Measurements from ENCODE around the gene PODXL2. TPM values are rescaled to one million over a fixed set of nuclear protein-coding genes. Genes with fewer than 3 reads are reported as not detected.

Gene PODXL2
- total and polyA plus RNA-seq, 8 donors: 2.9 to 18.0 (median 14.5) TPM

DNA sequence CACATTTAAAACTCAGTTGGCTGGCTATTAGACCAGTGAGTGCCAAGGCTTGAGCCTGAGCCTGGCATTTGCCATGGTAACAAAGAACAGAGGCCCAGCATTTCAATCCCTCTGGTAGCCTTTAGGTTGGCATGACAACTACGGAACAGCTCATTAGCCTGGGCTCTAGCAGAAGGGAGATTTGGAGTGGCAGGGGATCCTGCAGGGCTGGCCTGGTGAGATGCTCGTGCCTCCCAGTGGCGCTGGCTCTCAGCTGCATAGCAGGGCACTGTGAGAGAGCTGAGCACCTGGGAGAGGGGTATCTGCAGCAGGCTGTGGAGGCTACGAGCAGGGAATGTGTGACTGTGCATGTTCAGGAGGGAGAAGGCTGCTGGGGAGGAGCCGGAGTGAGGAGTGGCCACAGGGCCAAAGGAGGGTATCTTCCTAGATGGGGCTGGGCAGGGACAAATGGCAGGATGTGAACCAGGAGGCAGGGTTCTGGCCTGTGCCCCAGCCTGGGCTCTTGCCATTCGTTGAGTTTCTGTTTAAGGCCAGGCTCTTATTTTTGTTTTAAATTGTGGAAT is 38.2 kb downstream of the PODXL2 start:
- no peaks in the 10 kb centered on the region for H3K27me3 ChIP-seq
- intact Hi-C loops (cut with DNase I): no loop called here
- no peaks in the 10 kb centered on the region for H3K36me3 ChIP-seq
- H3K27ac ChIP-seq: no peak overlapping the region
- no peak for DNase-seq
- no peak overlapping the region for H3K4me3 ChIP-seq
- no peaks in the 10 kb centered on the region for H3K9me3 ChIP-seq
- ATAC-seq: no peak
- peaks cover 0 to 10% of the 10 kb centered on the region in 2 donors for H3K4me1 ChIP-seq
- TF ChIP-seq, protein P1, sequence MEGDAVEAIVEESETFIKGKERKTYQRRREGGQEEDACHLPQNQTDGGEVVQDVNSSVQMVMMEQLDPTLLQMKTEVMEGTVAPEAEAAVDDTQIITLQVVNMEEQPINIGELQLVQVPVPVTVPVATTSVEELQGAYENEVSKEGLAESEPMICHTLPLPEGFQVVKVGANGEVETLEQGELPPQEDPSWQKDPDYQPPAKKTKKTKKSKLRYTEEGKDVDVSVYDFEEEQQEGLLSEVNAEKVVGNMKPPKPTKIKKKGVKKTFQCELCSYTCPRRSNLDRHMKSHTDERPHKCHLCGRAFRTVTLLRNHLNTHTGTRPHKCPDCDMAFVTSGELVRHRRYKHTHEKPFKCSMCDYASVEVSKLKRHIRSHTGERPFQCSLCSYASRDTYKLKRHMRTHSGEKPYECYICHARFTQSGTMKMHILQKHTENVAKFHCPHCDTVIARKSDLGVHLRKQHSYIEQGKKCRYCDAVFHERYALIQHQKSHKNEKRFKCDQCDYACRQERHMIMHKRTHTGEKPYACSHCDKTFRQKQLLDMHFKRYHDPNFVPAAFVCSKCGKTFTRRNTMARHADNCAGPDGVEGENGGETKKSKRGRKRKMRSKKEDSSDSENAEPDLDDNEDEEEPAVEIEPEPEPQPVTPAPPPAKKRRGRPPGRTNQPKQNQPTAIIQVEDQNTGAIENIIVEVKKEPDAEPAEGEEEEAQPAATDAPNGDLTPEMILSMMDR (IDR thresholded peaks at IDR 0.05): no peak

DNA sequence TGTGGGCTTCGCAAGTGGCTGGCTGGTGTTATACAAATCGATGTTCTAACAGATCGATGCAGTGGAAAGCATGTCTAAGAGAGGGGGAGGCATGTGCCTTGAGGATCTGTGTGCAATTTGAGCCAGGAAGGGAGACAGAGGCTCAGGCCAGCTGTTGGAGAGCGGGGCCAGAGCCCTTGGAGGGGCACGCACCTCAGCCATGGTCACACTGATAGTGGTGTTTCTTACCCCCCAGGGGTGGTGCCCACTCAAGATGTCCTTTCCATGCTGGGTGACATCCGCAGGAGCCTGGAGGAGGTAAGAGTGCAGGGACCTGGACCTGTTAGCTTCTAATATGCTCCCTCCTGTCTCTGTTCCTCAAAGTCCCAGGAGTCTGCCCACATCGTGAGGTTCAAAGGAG is 39.9 kb downstream of the PODXL2 start:
- DNase-seq (no peak), ATAC-seq (no peak)
- Histone ChIP-seq H3K9me3 (no peaks in the 10 kb centered on the region), H3K4me3 (no peak overlapping the region), H3K36me3 (no peaks in the 10 kb centered on the region), H3K27me3 (no peaks in the 10 kb centered on the region), H3K27ac (no peak overlapping the region), H3K4me1 (peaks cover 0 to 17% of the 10 kb centered on the region in 2 donors)
- TF ChIP-seq, protein P1 (IDR thresholded peaks at IDR 0.05): no peak
- intact Hi-C loops (cut with DNase I): no loop called here

DNA sequence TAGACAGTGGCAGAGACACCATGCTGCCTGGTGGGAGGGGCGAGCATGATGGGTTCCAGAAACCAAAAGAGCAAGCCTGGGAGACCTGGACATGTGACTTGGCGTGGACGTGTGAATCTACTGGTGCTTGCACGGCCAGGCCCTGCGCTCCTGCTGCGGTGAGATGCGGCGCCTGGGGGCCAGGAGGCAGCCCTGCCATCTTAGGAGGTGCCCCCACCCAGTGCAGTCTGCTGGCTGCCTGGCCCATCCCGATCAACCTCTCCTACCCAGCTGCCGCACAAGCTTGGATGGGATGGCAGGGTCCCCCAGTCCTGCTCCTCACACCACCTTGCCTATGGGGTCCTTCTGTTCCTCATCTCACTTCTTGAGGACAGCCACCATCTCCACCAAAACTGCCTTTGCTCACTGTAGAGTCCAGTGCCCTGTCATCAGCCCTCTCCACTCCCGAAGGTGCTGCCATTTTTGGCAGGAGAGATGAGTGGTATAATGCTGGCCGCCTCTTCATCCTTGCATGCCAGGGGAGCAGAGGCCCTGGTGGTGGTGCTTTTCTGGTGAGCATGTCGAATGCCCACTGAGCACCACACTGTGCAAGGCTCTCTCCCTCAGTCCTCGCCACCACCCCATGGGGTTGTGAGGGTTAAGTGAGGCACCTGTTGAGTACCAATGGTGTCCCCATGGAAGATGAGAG is 40.7 kb downstream of the PODXL2 start:
- H3K36me3 ChIP-seq: no peaks in the 10 kb centered on the region
- ATAC-seq (no peak), DNase-seq (peak in 2 of 4 donors; percentile 23 to 64)
- H3K27ac ChIP-seq: no peak overlapping the region
- no peak overlapping the region for H3K4me3 ChIP-seq
- H3K4me1 ChIP-seq: peaks cover 0 to 25% of the 10 kb centered on the region in 2 donors
- TF ChIP-seq, protein P1 (IDR thresholded peaks at IDR 0.05): no peak
- no peaks in the 10 kb centered on the region for H3K27me3 ChIP-seq
- no peaks in the 10 kb centered on the region for H3K9me3 ChIP-seq
- intact Hi-C loops (cut with DNase I): no loop called here

DNA sequence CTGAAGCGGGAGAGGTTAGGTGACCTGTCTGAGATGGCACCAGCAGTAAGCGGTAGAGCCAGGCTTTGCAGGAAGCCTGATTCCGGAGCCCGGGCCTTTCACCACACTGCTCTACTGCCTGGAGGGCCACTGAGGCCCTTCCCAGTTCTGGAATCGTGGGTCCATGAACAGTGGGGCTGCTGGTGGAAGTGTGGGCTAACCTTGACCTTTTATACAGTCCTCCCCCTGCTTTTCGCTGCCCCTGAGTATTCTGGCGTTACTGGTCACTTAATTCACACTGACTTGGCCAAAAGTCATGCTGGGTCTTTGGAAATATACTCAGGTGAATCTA is 41.2 kb downstream of the PODXL2 start:
- no peak overlapping the region for H3K4me3 ChIP-seq
- DNase-seq: peak in 2 of 4 donors; percentile 24 to 34
- TF ChIP-seq, protein P1 (IDR thresholded peaks at IDR 0.05): no peak
- no peaks in the 10 kb centered on the region for H3K27me3 ChIP-seq
- H3K27ac ChIP-seq: no peak overlapping the region
- intact Hi-C loops (cut with DNase I): no loop called here
- H3K9me3 ChIP-seq: no peaks in the 10 kb centered on the region
- H3K36me3 ChIP-seq: no peaks in the 10 kb centered on the region
- peaks cover 0 to 29% of the 10 kb centered on the region in 2 donors for H3K4me1 ChIP-seq
- no peak for ATAC-seq

DNA sequence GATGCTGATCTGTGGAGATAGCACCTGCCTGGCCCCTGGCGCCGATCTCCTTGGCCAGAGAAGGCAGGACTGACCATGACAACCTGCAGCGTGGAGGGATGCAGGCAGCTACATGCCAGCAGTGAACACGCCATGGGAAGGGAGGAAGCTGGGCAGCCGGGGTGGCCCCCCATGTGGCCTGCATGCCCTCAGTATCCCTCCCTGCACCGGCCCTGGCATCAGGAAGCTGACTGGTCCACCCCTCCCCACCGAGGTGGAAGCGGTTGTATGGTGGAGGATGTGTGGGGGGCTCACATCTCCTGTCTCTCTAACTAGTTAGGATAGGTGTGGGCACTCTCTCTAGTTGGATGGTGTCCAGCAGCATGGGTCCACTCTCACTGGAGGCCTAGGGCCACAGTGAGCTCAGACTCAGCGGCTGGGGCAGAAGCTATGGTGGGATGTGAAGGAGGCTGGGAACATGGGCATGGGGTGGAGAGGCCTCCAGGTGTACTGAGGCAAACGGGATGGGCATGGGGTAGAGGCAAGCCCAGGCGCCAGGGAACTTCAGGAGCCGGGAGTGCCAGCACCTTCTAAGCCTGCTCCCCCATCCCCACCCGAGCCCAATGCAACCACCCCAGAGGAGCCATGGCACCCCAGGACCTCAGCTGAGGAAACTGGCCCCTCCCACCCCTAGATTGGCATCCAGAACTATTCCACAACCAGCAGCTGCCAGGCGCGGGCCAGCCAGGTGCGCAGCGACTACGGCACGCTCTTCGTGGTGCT is 42.0 kb downstream of the PODXL2 start:
- Histone ChIP-seq H3K9me3 (no peaks in the 10 kb centered on the region), H3K4me1 (peaks cover 0 to 29% of the 10 kb centered on the region in 2 donors), H3K27ac (no peak overlapping the region), H3K4me3 (no peak overlapping the region), H3K27me3 (no peaks in the 10 kb centered on the region), H3K36me3 (no peaks in the 10 kb centered on the region)
- TF ChIP-seq, protein P1 (IDR thresholded peaks at IDR 0.05): no peak
- intact Hi-C loops (cut with DNase I): no loop called here
- DNase-seq: peak in 2 of 4 donors; percentile 30 to 70
- ATAC-seq: no peak

Measured in left lung (tissue), 10 donors.